NCI-H82 treated with DMSO at 0.1 percent for 48 hours (cell line): ENCODE measurements around the gene ZSCAN5A.
A peak's percentile ranks its signal among the peaks of the same experiment; 100 is the strongest.
"Not testable (repeated sequence)": the region's sequence is repeated elsewhere in the genome, so short reads cannot be mapped to it uniquely, and the experiment has no call there.

ENCODE experiments used
- DNase-seq: peaks from one replicate; lab custom pipeline; 2025; ENCODE audit not compliant: unreplicated experiment; lab: John Stamatoyannopoulos, UW

ZSCAN5A gene

GRCh38 chr19:56314381-56315076 is at the start of gene ZSCAN5A:
Gene ZSCAN5A (minus strand): TSS chr19:56314839. CDS start chr19:56225046, 89,793 bp downstream.
- peak; percentile 97 for DNase-seq

GRCh38 chr19:56360841-56361240 is 46.2 kb upstream of the ZSCAN5A start:
- DNase-seq, result no peak

GRCh38 chr19:56356944-56357343 is 42.3 kb upstream of the ZSCAN5A start:
- no peak for DNase-seq

GRCh38 chr19:56355517-56355916 is 40.9 kb upstream of the ZSCAN5A start:
- no peak for DNase-seq

- DNase-seq, result no peak
These were observed 36.6 kb upstream of the ZSCAN5A start for GRCh38 chr19:56351208-56351607.

GRCh38 chr19:56350416-56351045 is 35.9 kb upstream of the ZSCAN5A start:
- peak; percentile 8 for DNase-seq

GRCh38 chr19:56348289-56348877 is 33.7 kb upstream of the ZSCAN5A start:
- peak; percentile 7 for DNase-seq

- DNase-seq, result no peak
These were observed 32.6 kb upstream of the ZSCAN5A start for GRCh38 chr19:56347163-56347778.

GRCh38 chr19:56341948-56342347 is 27.3 kb upstream of the ZSCAN5A start:
- no peak for DNase-seq

GRCh38 chr19:56339031-56339430 is 24.4 kb upstream of the ZSCAN5A start:
- not testable (repeated sequence) for DNase-seq

- not testable (repeated sequence) for DNase-seq
These were observed 22.4 kb upstream of the ZSCAN5A start for GRCh38 chr19:56337077-56337476.

- DNase-seq, result not testable (repeated sequence)
These were observed 20.7 kb upstream of the ZSCAN5A start for GRCh38 chr19:56335371-56335770.

- peak; percentile 10 for DNase-seq
These were observed 18.9 kb upstream of the ZSCAN5A start for GRCh38 chr19:56333506-56333905.

- DNase-seq, result no peak
These were observed 18.1 kb upstream of the ZSCAN5A start for GRCh38 chr19:56332695-56333094.

- DNase-seq, result no peak
These were observed 9.8 kb upstream of the ZSCAN5A start for GRCh38 chr19:56324436-56324835.

- no peak for DNase-seq
These were observed 7.4 kb upstream of the ZSCAN5A start for GRCh38 chr19:56321989-56322440.

- no peak for DNase-seq
These were observed 6.8 kb upstream of the ZSCAN5A start for GRCh38 chr19:56321254-56321988.

GRCh38 chr19:56319991-56320390 is 5.4 kb upstream of the ZSCAN5A start:
- no peak for DNase-seq

- DNase-seq, result no peak
These were observed 3.1 kb upstream of the ZSCAN5A start for GRCh38 chr19:56317749-56318148.

GRCh38 chr19:56316728-56317127 is 2.1 kb upstream of the ZSCAN5A start:
- DNase-seq, result no peak
